Inferior parietal cortex (tissue), 1 donor: ENCODE results near the gene IGFLR1.

Experiments used
- DNase-seq: peaks from one replicate; pipeline ENCODE4 v3.0.0-alpha.2; 2016; ENCODE audit errors: extremely low spot score

The IGFLR1 gene

GRCh38 chr19:35742121-35742724, at the start of gene IGFLR1:
IGFLR1 (minus strand) TSS chr19:35742452; CDS start chr19:35741180, 1,272 bp downstream.
- DNase-seq = no peak

- DNase-seq = no peak
Observed at GRCh38 chr19:35791814-35792279, 49.6 kb upstream of the IGFLR1 start.

- no peak for DNase-seq
Observed at GRCh38 chr19:35790981-35791813, 48.9 kb upstream of the IGFLR1 start.

- DNase-seq = no peak
Observed at GRCh38 chr19:35789978-35790944, 48.0 kb upstream of the IGFLR1 start.

GRCh38 chr19:35789195-35789977, 47.1 kb upstream of the IGFLR1 start:
- DNase-seq = no peak

- no peak for DNase-seq
Observed at GRCh38 chr19:35788205-35788960, 46.1 kb upstream of the IGFLR1 start.

- no peak for DNase-seq
Observed at GRCh38 chr19:35787227-35787799, 45.1 kb upstream of the IGFLR1 start.

GRCh38 chr19:35786299-35787160, 44.3 kb upstream of the IGFLR1 start:
- DNase-seq = no peak

- DNase-seq = no peak
Observed at GRCh38 chr19:35785339-35785627, 43.0 kb upstream of the IGFLR1 start.

GRCh38 chr19:35784503-35785338, 42.5 kb upstream of the IGFLR1 start:
- DNase-seq = no peak

- DNase-seq = no peak
Observed at GRCh38 chr19:35783469-35784434, 41.5 kb upstream of the IGFLR1 start.

GRCh38 chr19:35782589-35782988, 40.3 kb upstream of the IGFLR1 start:
- no peak for DNase-seq

- DNase-seq = no peak
Observed at GRCh38 chr19:35781650-35782049, 39.4 kb upstream of the IGFLR1 start.

GRCh38 chr19:35780717-35781116, 38.5 kb upstream of the IGFLR1 start:
- no peak for DNase-seq

GRCh38 chr19:35780058-35780457, 37.8 kb upstream of the IGFLR1 start:
- DNase-seq = no peak

- DNase-seq = no peak
Observed at GRCh38 chr19:35779033-35779432, 36.8 kb upstream of the IGFLR1 start.

GRCh38 chr19:35777961-35778360, 35.7 kb upstream of the IGFLR1 start:
- no peak for DNase-seq
